GM12872 (cell line): ENCODE measurements around the gene USH1G.

Experiments
- CTCF ChIP-seq: IDR thresholded peaks from 3 replicates; pipeline ENCODE4 v1.5.1; 2011; ENCODE audit warnings: low read depth, mild to moderate bottlenecking, low read length, moderate library complexity; ENCODE audit not compliant: insufficient read depth

The USH1G gene

GRCh38 chr17:74922694-74923537 lies at the start of gene USH1G:
Gene USH1G, minus strand, starts transcription at chr17:74923255. Its CDS starts 182 bp downstream, at chr17:74923073.
- TF ChIP-seq CTCF: no peak

GRCh38 chr17:74972107-74972972 lies 49.3 kb upstream of the USH1G start, which contains the start of gene HID1:
Gene HID1, minus strand, starts transcription at chr17:74972759. Its CDS starts 103 bp downstream, at chr17:74972656.
- TF ChIP-seq CTCF: no peak

- TF ChIP-seq CTCF: no peak
Observed at GRCh38 chr17:74971842-74972106, 48.7 kb upstream of the USH1G start.

GRCh38 chr17:74971069-74971841 lies 48.2 kb upstream of the USH1G start:
- no peak for TF ChIP-seq CTCF

GRCh38 chr17:74970395-74970794 lies 47.3 kb upstream of the USH1G start:
- TF ChIP-seq CTCF: no peak

GRCh38 chr17:74968361-74968780 lies 45.3 kb upstream of the USH1G start:
- no peak for TF ChIP-seq CTCF
